ENCODE data around the gene ITPKC.

DNA sequence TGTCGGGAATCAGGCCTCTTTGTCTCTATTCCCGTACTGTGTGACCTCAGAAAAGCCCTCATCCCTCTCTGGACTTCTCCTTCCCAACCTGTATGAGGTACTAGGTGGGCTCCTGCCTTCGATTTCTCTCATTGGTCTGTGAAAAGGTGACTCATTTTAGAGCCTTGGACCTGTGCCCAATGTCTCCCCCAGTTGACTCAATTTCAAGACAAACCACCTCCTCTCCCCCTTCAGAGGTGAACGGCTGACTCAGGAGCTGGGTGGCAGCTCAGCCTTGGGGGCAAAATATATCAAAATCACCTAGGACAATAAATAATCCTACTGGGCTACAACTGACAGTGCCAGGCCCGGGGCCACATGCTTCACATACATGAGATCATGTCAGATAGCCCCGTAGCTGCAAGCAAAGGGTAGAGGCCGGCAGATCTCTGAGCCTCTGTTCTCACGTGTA, 856 bp upstream of the ITPKC start:
- TF ChIP-seq, protein P1, sequence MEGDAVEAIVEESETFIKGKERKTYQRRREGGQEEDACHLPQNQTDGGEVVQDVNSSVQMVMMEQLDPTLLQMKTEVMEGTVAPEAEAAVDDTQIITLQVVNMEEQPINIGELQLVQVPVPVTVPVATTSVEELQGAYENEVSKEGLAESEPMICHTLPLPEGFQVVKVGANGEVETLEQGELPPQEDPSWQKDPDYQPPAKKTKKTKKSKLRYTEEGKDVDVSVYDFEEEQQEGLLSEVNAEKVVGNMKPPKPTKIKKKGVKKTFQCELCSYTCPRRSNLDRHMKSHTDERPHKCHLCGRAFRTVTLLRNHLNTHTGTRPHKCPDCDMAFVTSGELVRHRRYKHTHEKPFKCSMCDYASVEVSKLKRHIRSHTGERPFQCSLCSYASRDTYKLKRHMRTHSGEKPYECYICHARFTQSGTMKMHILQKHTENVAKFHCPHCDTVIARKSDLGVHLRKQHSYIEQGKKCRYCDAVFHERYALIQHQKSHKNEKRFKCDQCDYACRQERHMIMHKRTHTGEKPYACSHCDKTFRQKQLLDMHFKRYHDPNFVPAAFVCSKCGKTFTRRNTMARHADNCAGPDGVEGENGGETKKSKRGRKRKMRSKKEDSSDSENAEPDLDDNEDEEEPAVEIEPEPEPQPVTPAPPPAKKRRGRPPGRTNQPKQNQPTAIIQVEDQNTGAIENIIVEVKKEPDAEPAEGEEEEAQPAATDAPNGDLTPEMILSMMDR (IDR thresholded peaks at IDR 0.05), result no peak
- TF ChIP-seq JUND (IDR thresholded peaks at IDR 0.05) (no peak), RCOR1 (IDR thresholded peaks at IDR 0.05; ENCODE audit: low read length) (no peak), RFX5 (IDR thresholded peaks at IDR 0.05; ENCODE audit: low read length) (no peak), MXI1 (IDR thresholded peaks at IDR 0.05; ENCODE audit: low read depth, low read length) (no peak), NRF1 (IDR thresholded peaks at IDR 0.05; ENCODE audit: low read depth, low read length) (no peak), POLR2AphosphoS5 (IDR thresholded peaks at IDR 0.05; ENCODE audit: low read depth, low read length) (peak; percentile 69; the same call in 1 of the 2 replicates), RAD21 (IDR thresholded peaks at IDR 0.05; ENCODE audit: low read length) (no peak), TCF12 (IDR thresholded peaks at IDR 0.05) (no peak)
- TF ChIP-seq, protein P2, sequence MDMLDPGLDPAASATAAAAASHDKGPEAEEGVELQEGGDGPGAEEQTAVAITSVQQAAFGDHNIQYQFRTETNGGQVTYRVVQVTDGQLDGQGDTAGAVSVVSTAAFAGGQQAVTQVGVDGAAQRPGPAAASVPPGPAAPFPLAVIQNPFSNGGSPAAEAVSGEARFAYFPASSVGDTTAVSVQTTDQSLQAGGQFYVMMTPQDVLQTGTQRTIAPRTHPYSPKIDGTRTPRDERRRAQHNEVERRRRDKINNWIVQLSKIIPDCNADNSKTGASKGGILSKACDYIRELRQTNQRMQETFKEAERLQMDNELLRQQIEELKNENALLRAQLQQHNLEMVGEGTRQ (IDR thresholded peaks at IDR 0.05; ENCODE audit: borderline replicate concordance, low read depth, low read length), result no peak
- TF ChIP-seq, protein P3, sequence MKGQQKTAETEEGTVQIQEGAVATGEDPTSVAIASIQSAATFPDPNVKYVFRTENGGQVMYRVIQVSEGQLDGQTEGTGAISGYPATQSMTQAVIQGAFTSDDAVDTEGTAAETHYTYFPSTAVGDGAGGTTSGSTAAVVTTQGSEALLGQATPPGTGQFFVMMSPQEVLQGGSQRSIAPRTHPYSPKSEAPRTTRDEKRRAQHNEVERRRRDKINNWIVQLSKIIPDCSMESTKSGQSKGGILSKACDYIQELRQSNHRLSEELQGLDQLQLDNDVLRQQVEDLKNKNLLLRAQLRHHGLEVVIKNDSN (IDR thresholded peaks at IDR 0.05; ENCODE audit: borderline replicate concordance, low read depth), result no peak

Measured in SK-N-SH (cell line).